Naive B cell (primary cell): ENCODE data around the gene SYNGR2. TPM values are rescaled to one million over a fixed set of nuclear protein-coding genes. Genes with fewer than 3 reads are reported as not detected.
A peak's percentile ranks its signal among the peaks of the same experiment; 100 is the strongest.
"Not testable (repeated sequence)": the region's sequence is repeated elsewhere in the genome, so short reads cannot be mapped to it uniquely, and the experiment has no call there.

Source experiments
- ATAC-seq, 2 donors: fragments of 150-1000 bp; cut with Tn5 transposase; 2 replicates each; pipeline ENCODE4 v1.10.0; 2021; ENCODE audit warnings: low read depth in 2 of 2, mild to moderate bottlenecking in 2 of 2, moderate library complexity in 2 of 2
- DNase-seq: peaks from one replicate; pipeline ENCODE4 v3.0.0; 2022
- H3K27ac Mint-ChIP-seq, 6 donors: one replicate each; pipeline ENCODE4 v1.8.0; 2020 to 2022; ENCODE audit warnings: mild to moderate bottlenecking in 6 of 6, mixed read lengths in 6 of 6, moderate library complexity in 5 of 6, inconsistent platforms in 2 of 6
- H3K27me3 Mint-ChIP-seq, 3 donors: one replicate each; pipeline ENCODE4 v1.8.0; 2021 to 2022; ENCODE audit warnings: mixed read lengths in 3 of 3, mild to moderate bottlenecking in 1 of 3
- H3K36me3 Mint-ChIP-seq, 2 donors: one replicate each; pipeline ENCODE4 v1.8.0; 2020 to 2022; ENCODE audit warnings: mixed read lengths in 2 of 2, inconsistent platforms in 1 of 2, mild to moderate bottlenecking in 1 of 2
- H3K4me1 Mint-ChIP-seq, 3 donors: one replicate each; pipeline ENCODE4 v1.8.0; 2020 to 2022; ENCODE audit warnings: mixed read lengths in 3 of 3, inconsistent platforms in 1 of 3, mild to moderate bottlenecking in 1 of 3, moderate library complexity in 1 of 3
- H3K4me3 Mint-ChIP-seq, 8 donors: one replicate each; pipeline ENCODE4 v1.8.0; 2020 to 2022; ENCODE audit warnings: mild to moderate bottlenecking in 8 of 8, mixed read lengths in 8 of 8, moderate library complexity in 8 of 8, inconsistent platforms in 2 of 8
- H3K9me3 Mint-ChIP-seq, 7 donors: one replicate each; pipeline ENCODE4 v1.8.0; 2020 to 2022; ENCODE audit warnings: mixed read lengths in 7 of 7, mild to moderate bottlenecking in 5 of 7, inconsistent platforms in 2 of 7, moderate library complexity in 1 of 7
- polyA plus RNA-seq, 6 donors: library from polyadenylated mRNA; unstranded; fragments of 300-500 nt; fragmentation: Illumina TruSeq; gene quantifications; one replicate each; pipeline ENCODE4 v1.2.3, GENCODE V29; 2021; ENCODE audit warnings: low read depth in 6 of 6

Gene SYNGR2
- polyA plus RNA-seq, 6 donors from 2014 or later = 490 to 908 (median 562) TPM

DNA sequence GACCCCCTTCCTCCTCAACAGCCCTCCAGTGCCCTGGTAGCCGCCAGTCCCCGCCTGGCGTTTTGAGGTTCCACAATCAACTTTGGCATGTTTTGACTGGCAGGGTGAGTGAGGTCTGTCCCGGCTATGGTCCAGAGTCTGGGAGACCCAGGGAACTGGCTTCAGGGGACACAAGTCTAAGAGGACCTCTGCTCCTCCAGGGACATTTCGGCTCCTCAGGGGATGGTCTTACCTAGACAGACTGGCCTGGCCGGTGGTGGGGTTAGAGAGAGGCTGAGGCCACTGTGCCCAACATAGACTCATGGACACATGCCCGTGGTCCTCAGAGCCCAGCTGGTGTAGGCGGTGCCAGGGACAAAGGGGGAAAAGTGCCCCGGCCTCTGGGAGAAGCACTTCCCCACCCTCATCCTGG is 35.6 kb upstream of the SYNGR2 start:
- peaks cover 71 to 83% (median 72%) of the 10 kb centered on the region in 3 donors for H3K4me1 Mint-ChIP-seq
- peaks cover 8% of the 10 kb centered on the region in 2 donors for H3K36me3 Mint-ChIP-seq
- H3K4me3 Mint-ChIP-seq = peak overlapping the region; percentile 82 to 100 (median 98)
- H3K27me3 Mint-ChIP-seq = no peaks in the 10 kb centered on the region
- peak overlapping the region; percentile 36 to 99 (median 96) for H3K27ac Mint-ChIP-seq
- no peaks in the 10 kb centered on the region for H3K9me3 Mint-ChIP-seq
- DNase-seq (no peak), ATAC-seq (no peak)

- ATAC-seq (no peak), DNase-seq (no peak)
- peak overlapping the region; percentile 81 to 99 (median 96) for H3K27ac Mint-ChIP-seq
- peaks cover 77 to 86% (median 78%) of the 10 kb centered on the region in 3 donors for H3K4me1 Mint-ChIP-seq
- no peaks in the 10 kb centered on the region for H3K9me3 Mint-ChIP-seq
- H3K36me3 Mint-ChIP-seq = peaks cover 8% of the 10 kb centered on the region in 2 donors
- H3K27me3 Mint-ChIP-seq = no peaks in the 10 kb centered on the region
- peak overlapping the region; percentile 82 to 100 (median 98) for H3K4me3 Mint-ChIP-seq
Measured at GRCh38 chr17:78133179-78133951, 35.0 kb upstream of the SYNGR2 start.

DNA sequence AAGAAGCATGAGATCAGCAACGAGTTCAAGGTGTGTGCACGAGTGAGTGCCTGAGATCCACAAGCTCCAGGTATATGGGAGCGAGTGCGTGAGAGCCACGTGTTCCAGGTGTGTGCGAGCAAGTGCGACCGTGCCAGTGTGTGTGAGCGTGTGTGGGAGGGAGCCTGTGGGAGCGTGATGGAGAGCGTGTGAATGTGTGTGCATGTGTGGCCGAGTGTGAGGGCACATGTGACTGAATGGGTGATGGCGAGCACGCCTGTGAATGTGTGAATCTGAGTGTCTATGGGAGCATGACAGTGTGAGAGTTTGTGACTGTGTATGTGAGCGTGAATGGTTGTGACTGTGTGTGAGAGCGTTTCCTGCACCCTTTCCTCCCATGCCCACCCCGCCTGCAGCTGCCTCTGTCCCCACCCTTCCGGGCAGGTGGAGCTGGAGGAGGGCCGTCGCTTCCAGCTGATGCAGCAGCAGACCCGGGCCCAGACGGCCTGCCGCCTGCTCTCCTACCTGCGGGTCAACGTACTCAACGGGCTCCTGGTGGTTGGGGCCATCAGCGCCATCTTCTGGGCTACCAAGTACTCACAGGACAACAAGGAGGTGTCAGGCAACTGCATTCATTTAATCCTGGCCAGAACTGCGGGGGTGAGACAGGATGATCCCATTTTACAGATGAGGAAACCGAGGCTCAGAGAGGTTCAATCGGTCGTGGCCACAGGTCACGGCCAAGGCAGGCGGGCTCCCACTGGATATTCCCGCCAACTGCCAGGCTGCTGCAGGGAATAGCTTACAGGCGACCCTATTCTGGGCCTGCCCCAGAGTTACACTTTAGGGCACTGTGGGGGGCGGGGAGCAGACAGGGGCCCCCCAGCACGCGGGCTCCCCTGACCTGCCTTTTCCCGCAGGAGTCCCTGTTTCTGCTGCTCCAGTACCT is 34.1 kb upstream of the SYNGR2 start:
- H3K27me3 Mint-ChIP-seq = no peaks in the 10 kb centered on the region
- peak overlapping the region; percentile 81 to 99 (median 96) for H3K27ac Mint-ChIP-seq
- H3K36me3 Mint-ChIP-seq = peaks cover 8% of the 10 kb centered on the region in 2 donors
- H3K4me1 Mint-ChIP-seq = peaks cover 80 to 90% (median 81%) of the 10 kb centered on the region in 3 donors
- ATAC-seq = peak; percentile 33 to 37
- peak overlapping the region; percentile 52 to 100 (median 96) for H3K4me3 Mint-ChIP-seq
- DNase-seq = peak; percentile 79
- no peaks in the 10 kb centered on the region for H3K9me3 Mint-ChIP-seq

GRCh38 chr17:78134899-78135385 is 33.4 kb upstream of the SYNGR2 start:
- ATAC-seq (no peak), DNase-seq (no peak)
- peak overlapping the region in 4 of 6 donors; percentile 66 to 97 (median 84) for H3K27ac Mint-ChIP-seq
- no peaks in the 10 kb centered on the region for H3K9me3 Mint-ChIP-seq
- peaks cover 76 to 87% (median 78%) of the 10 kb centered on the region in 3 donors for H3K4me1 Mint-ChIP-seq
- peak overlapping the region in 2 of 8 donors; percentile 57 to 100 for H3K4me3 Mint-ChIP-seq
- H3K27me3 Mint-ChIP-seq = no peaks in the 10 kb centered on the region
- H3K36me3 Mint-ChIP-seq = peaks cover 8% of the 10 kb centered on the region in 2 donors

GRCh38 chr17:78135858-78136500 is 32.4 kb upstream of the SYNGR2 start:
- no peak for ATAC-seq

GRCh38 chr17:78137392-78138203 is 30.8 kb upstream of the SYNGR2 start:
- H3K27ac Mint-ChIP-seq = peak overlapping the region; percentile 68 to 99 (median 83)
- H3K4me1 Mint-ChIP-seq = peaks cover 76 to 89% (median 87%) of the 10 kb centered on the region in 3 donors
- peaks cover 8 to 12% of the 10 kb centered on the region in 2 donors for H3K36me3 Mint-ChIP-seq
- ATAC-seq (peak in 1 of 2 donors; percentile 15), DNase-seq (peak; percentile 37)
- H3K4me3 Mint-ChIP-seq = peak overlapping the region in 6 of 8 donors; percentile 22 to 75 (median 53)
- H3K27me3 Mint-ChIP-seq = no peaks in the 10 kb centered on the region
- no peaks in the 10 kb centered on the region for H3K9me3 Mint-ChIP-seq

More at GRCh38 chr17:78135858-78136500, 32.4 kb upstream of the SYNGR2 start:
- no peaks in the 10 kb centered on the region for H3K9me3 Mint-ChIP-seq
- peak overlapping the region in 5 of 6 donors; percentile 63 to 90 (median 76) for H3K27ac Mint-ChIP-seq
- no peaks in the 10 kb centered on the region for H3K27me3 Mint-ChIP-seq
- peak overlapping the region in 5 of 8 donors; percentile 11 to 70 (median 29) for H3K4me3 Mint-ChIP-seq
- H3K4me1 Mint-ChIP-seq = peaks cover 74 to 84% (median 74%) of the 10 kb centered on the region in 3 donors
- H3K36me3 Mint-ChIP-seq = peaks cover 8% of the 10 kb centered on the region in 2 donors
- DNase-seq = no peak

DNA sequence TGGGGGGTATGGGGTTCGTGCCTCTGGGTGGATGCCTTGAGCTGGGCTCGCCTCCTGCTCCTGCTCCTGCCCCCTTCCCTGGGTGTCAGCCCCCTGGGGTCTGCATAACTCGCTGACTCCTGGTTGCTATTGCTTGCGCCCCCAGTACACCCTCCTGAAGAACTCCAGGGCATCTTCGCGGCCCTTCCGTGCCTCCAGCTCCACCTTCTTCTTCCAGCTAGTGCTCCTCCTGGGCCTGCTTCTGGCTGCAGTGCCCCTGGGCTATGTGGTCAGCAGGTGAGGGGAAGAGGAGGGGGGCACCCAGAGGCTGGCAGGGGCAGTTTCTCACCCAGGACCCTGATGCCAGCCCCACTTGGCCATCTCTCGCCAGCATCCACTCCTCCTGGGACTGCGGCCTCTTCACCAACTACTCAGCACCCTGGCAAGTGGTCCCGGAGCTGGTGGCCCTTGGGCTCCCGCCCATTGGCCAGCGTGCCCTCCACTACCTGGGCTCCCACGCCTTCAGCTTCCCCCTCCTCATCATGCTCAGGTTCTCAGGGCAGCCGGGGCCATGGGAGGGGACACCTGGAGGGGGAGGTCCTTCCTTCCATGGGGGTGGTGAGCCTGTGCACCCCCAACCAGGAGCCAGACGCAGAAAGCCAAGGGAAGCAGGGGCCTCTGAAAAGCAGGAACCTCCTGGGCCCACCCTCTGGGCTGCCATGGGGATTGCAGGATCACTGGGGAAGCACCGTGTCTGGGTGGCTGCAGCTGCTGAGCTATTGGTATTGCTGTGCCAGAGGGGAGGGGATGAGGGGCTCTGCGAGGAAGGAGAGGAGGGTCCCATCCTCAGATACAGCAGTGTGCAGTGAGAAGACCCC is 29.9 kb upstream of the SYNGR2 start:
- H3K4me3 Mint-ChIP-seq = peak overlapping the region in 5 of 8 donors; percentile 18 to 71 (median 53)
- H3K27ac Mint-ChIP-seq = peak overlapping the region; percentile 67 to 99 (median 89)
- ATAC-seq (no peak), DNase-seq (no peak)
- H3K4me1 Mint-ChIP-seq = peaks cover 75 to 89% (median 87%) of the 10 kb centered on the region in 3 donors
- no peaks in the 10 kb centered on the region for H3K27me3 Mint-ChIP-seq
- peaks cover 8 to 13% of the 10 kb centered on the region in 2 donors for H3K36me3 Mint-ChIP-seq
- H3K9me3 Mint-ChIP-seq = no peaks in the 10 kb centered on the region

GRCh38 chr17:78139861-78140168 is 28.6 kb upstream of the SYNGR2 start:
- not testable (repeated sequence) for DNase-seq, H3K36me3 Mint-ChIP-seq, H3K27me3 Mint-ChIP-seq, H3K9me3 Mint-ChIP-seq, ATAC-seq
- H3K27ac Mint-ChIP-seq = peak overlapping the region in 5 of 6 donors; percentile 91 to 99 (median 95)
- peaks cover 73 to 88% (median 87%) of the 10 kb centered on the region in 3 donors for H3K4me1 Mint-ChIP-seq
- H3K4me3 Mint-ChIP-seq = peak overlapping the region in 6 of 8 donors; percentile 13 to 77 (median 45)

GRCh38 chr17:78140169-78141051 is 28.0 kb upstream of the SYNGR2 start:
- H3K36me3 Mint-ChIP-seq = peaks cover 5 to 8% of the 10 kb centered on the region in 2 donors
- peak overlapping the region; percentile 86 to 99 (median 93) for H3K27ac Mint-ChIP-seq
- no peaks in the 10 kb centered on the region for H3K27me3 Mint-ChIP-seq
- H3K9me3 Mint-ChIP-seq = no peaks in the 10 kb centered on the region
- peak overlapping the region; percentile 7 to 82 (median 52) for H3K4me3 Mint-ChIP-seq
- peaks cover 70 to 88% (median 88%) of the 10 kb centered on the region in 3 donors for H3K4me1 Mint-ChIP-seq
- DNase-seq = peak; percentile 91
- ATAC-seq = peak; percentile 84 to 86

GRCh38 chr17:78141437-78142118 is 26.8 kb upstream of the SYNGR2 start:
- Mint-ChIP-seq H3K27me3 (no peaks in the 10 kb centered on the region), H3K36me3 (peaks cover 0 to 4% of the 10 kb centered on the region in 2 donors), H3K9me3 (no peaks in the 10 kb centered on the region), H3K4me1 (peaks cover 68 to 86% (median 85%) of the 10 kb centered on the region in 3 donors), H3K4me3 (peak overlapping the region in 3 of 8 donors; percentile 1 to 38 (median 15)), H3K27ac (peak overlapping the region in 4 of 6 donors; percentile 74 to 99 (median 90))
- no peak for DNase-seq
- ATAC-seq = no peak
